Right hindlimb (tissue), 1 donor: ENCODE results near the gene TRIM24.
"Not testable (repeated sequence)": the region's sequence is repeated elsewhere in the genome, so short reads cannot be mapped to it uniquely, and the experiment has no call there.

ENCODE experiments used
- DNase-seq: peaks from one replicate; pipeline ENCODE4 v3.0.0-alpha.2; 2018

The TRIM24 gene

GRCh38 chr7:138495485-138495884, 35.4 kb downstream of the TRIM24 start:
- DNase-seq, result no peak

- no peak for DNase-seq
Measured at GRCh38 chr7:138499340-138499739, 39.3 kb downstream of the TRIM24 start.

- not testable (repeated sequence) for DNase-seq
Measured at GRCh38 chr7:138500303-138500702, 40.2 kb downstream of the TRIM24 start.

GRCh38 chr7:138500892-138501291, 40.8 kb downstream of the TRIM24 start:
- no peak for DNase-seq

- DNase-seq, result no peak
Measured at GRCh38 chr7:138502023-138502767, 42.1 kb downstream of the TRIM24 start.

- no peak for DNase-seq
Measured at GRCh38 chr7:138505361-138505873, 45.4 kb downstream of the TRIM24 start.

GRCh38 chr7:138506764-138507163, 46.7 kb downstream of the TRIM24 start:
- DNase-seq, result no peak

- no peak for DNase-seq
Measured at GRCh38 chr7:138510003-138510402, 49.9 kb downstream of the TRIM24 start.

- DNase-seq, result no peak
Measured at GRCh38 chr7:138512092-138512858, 52.2 kb downstream of the TRIM24 start.

GRCh38 chr7:138512885-138513284, 52.8 kb downstream of the TRIM24 start:
- no peak for DNase-seq

GRCh38 chr7:138513344-138513871, 53.3 kb downstream of the TRIM24 start:
- no peak for DNase-seq

GRCh38 chr7:138514044-138514443, 54.0 kb downstream of the TRIM24 start:
- DNase-seq, result no peak

GRCh38 chr7:138515001-138515528, 55.0 kb downstream of the TRIM24 start:
- DNase-seq, result no peak

GRCh38 chr7:138519061-138519798, 59.2 kb downstream of the TRIM24 start:
- DNase-seq, result no peak

GRCh38 chr7:138520742-138521141, 60.7 kb downstream of the TRIM24 start:
- no peak for DNase-seq

- no peak for DNase-seq
Measured at GRCh38 chr7:138521837-138522461, 61.9 kb downstream of the TRIM24 start.

- DNase-seq, result no peak
Measured at GRCh38 chr7:138524259-138524658, 64.2 kb downstream of the TRIM24 start.

- no peak for DNase-seq
Measured at GRCh38 chr7:138525757-138526156, 65.7 kb downstream of the TRIM24 start.

GRCh38 chr7:138527746-138528223, 67.7 kb downstream of the TRIM24 start:
- no peak for DNase-seq

- not testable (repeated sequence) for DNase-seq
Measured at GRCh38 chr7:138536833-138537232, 76.8 kb downstream of the TRIM24 start.

- no peak for DNase-seq
Measured at GRCh38 chr7:138538518-138538917, 78.5 kb downstream of the TRIM24 start.

GRCh38 chr7:138538997-138539644, 79.1 kb downstream of the TRIM24 start:
- DNase-seq, result no peak
